HEK293T (cell line): ENCODE results near the gene MSGN1.

Experiments
- ARNT ChIP-seq: fragments of 450-650 bp; IDR thresholded peaks from 2 replicates; pipeline ENCODE4 v1.6.1; 2017; ENCODE audit warnings: mild to moderate bottlenecking
- BHLHE40 ChIP-seq: fragments of 450-650 bp; IDR thresholded peaks from 2 replicates; pipeline ENCODE4 v1.6.1; 2016; ENCODE audit warnings: mild to moderate bottlenecking, moderate library complexity, borderline replicate concordance
- ELF4 ChIP-seq: fragments of 450-650 bp; IDR thresholded peaks from 2 replicates; pipeline ENCODE4 v1.6.1; 2017; ENCODE audit warnings: antibody characterized with exemption
- FOXA1 ChIP-seq: fragments of 450-650 bp; IDR thresholded peaks from 2 replicates; pipeline ENCODE4 v1.6.1; 2016; ENCODE audit warnings: mild to moderate bottlenecking
- FOXK2 ChIP-seq: fragments of 450-650 bp; IDR thresholded peaks from 2 replicates; pipeline ENCODE4 v1.6.1; 2016; ENCODE audit warnings: mild to moderate bottlenecking
- FOXM1 ChIP-seq: fragments of 450-650 bp; IDR thresholded peaks from 2 replicates; pipeline ENCODE4 v1.6.1; 2017; ENCODE audit warnings: mild to moderate bottlenecking, borderline replicate concordance
- HDGF ChIP-seq: fragments of 450-650 bp; IDR thresholded peaks from 2 replicates; pipeline ENCODE4 v1.6.1; 2017; ENCODE audit warnings: antibody characterized with exemption, borderline replicate concordance
- LEF1 ChIP-seq: fragments of 450-650 bp; IDR thresholded peaks from 2 replicates; pipeline ENCODE4 v1.6.1; 2017; ENCODE audit warnings: mild to moderate bottlenecking, borderline replicate concordance
- NFRKB ChIP-seq: fragments of 450-650 bp; IDR thresholded peaks from 2 replicates; pipeline ENCODE4 v1.6.1; 2016; ENCODE audit warnings: mild to moderate bottlenecking, moderate library complexity
- SP1 ChIP-seq: fragments of 450-650 bp; IDR thresholded peaks from 2 replicates; pipeline ENCODE4 v1.6.1; 2017
- SUZ12 ChIP-seq: fragments of 450-650 bp; IDR thresholded peaks from 2 replicates; pipeline ENCODE4 v1.6.1; 2016; ENCODE audit warnings: mild to moderate bottlenecking
- ZNF384 ChIP-seq: fragments of 450-650 bp; IDR thresholded peaks from 2 replicates; pipeline ENCODE4 v1.6.1; 2016

DNA sequence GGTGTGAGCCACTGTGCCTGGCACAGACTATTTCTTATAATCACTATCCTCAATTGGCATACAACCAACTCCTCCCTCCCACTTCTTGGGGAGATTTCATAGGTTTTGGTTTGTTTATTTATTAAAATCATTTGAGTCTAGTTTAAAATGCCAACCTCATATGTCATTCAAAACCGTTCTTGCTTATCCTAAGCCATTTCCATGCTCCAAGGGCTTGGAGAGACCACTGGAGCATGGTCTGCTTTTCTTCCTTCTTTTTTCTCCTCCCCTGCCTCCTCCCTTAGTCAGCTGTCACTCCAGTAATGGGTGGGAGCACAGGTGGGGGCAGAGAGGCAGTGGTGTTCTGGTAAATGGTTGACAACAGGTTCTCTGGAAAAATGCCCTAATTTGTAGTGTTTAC is 41.8 kb downstream of the MSGN1 start:
- no peak for TF ChIP-seq SP1
- no peak for TF ChIP-seq FOXM1
- TF ChIP-seq FOXK2, result no peak
- TF ChIP-seq SUZ12, result no peak
- no peak for TF ChIP-seq FOXA1
- no peak for TF ChIP-seq NFRKB
- TF ChIP-seq BHLHE40, result no peak
- TF ChIP-seq ARNT, result no peak
- no peak for TF ChIP-seq LEF1
- TF ChIP-seq ELF4, result no peak
- TF ChIP-seq ZNF384, result no peak
- TF ChIP-seq HDGF, result no peak
